ENCODE results near the gene MCRIP2. TPM values are rescaled to one million over a fixed set of nuclear protein-coding genes. Genes with fewer than 3 reads are reported as not detected.

The MCRIP2 gene
- total and polyA plus RNA-seq, 12 donors = 7.1 to 253 (median 150) TPM

- no peak overlapping the region for H3K4me3 ChIP-seq
- H3K27ac ChIP-seq = no peak overlapping the region
- H3K27me3 ChIP-seq = no peaks in the 10 kb centered on the region
- H3K9me3 ChIP-seq (replicated peaks in 1 of 3) = no peaks in the 10 kb centered on the region
- no peaks in the 10 kb centered on the region for H3K4me1 ChIP-seq (replicated peaks in 1 of 2)
- DNase-seq = no peak
- 95 to 96% (median 96%) methylated on average over 24 to 39 of the region's 39 CpGs for WGBS, 4 donors
- intact Hi-C loops (cut with DNase I) = no loop called here
- no peaks in the 10 kb centered on the region for H3K36me3 ChIP-seq (replicated peaks in 1 of 2)
- TF ChIP-seq POLR2A (IDR thresholded peaks at IDR 0.05) = no peak
- TF ChIP-seq, protein P1, sequence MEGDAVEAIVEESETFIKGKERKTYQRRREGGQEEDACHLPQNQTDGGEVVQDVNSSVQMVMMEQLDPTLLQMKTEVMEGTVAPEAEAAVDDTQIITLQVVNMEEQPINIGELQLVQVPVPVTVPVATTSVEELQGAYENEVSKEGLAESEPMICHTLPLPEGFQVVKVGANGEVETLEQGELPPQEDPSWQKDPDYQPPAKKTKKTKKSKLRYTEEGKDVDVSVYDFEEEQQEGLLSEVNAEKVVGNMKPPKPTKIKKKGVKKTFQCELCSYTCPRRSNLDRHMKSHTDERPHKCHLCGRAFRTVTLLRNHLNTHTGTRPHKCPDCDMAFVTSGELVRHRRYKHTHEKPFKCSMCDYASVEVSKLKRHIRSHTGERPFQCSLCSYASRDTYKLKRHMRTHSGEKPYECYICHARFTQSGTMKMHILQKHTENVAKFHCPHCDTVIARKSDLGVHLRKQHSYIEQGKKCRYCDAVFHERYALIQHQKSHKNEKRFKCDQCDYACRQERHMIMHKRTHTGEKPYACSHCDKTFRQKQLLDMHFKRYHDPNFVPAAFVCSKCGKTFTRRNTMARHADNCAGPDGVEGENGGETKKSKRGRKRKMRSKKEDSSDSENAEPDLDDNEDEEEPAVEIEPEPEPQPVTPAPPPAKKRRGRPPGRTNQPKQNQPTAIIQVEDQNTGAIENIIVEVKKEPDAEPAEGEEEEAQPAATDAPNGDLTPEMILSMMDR (IDR thresholded peaks at IDR 0.05) = no peak
Observed at GRCh38 chr16:616733-617586, 24.7 kb upstream of the MCRIP2 start.

DNA sequence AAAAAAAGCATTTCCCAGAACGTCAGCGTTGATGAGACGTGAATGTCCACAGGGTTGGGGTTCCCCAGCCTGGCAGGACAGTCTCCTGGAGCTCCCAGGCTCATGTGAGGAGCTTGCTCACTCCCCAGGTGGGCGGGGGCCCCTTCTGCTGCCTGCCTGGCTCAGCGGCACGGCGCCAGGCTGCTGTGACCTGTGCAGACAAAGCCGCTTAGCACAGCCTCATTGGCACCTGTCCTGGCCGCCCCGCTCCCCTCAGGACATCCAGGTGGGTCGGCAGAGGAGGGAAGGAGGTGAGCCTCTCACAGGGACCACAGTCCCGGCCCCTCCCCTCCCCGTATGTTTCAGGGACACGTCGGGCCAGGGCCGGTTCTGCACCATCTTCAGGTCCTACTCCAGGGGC, 23.8 kb upstream of the MCRIP2 start:
- H3K27ac ChIP-seq = no peak overlapping the region
- no peaks in the 10 kb centered on the region for H3K4me1 ChIP-seq (replicated peaks in 1 of 2)
- WGBS, 4 donors = 79 to 84% (median 82%) methylated on average over 16 of the region's 16 CpGs
- intact Hi-C loops (cut with DNase I) = no loop called here
- H3K9me3 ChIP-seq (replicated peaks in 1 of 3) = no peaks in the 10 kb centered on the region
- no peaks in the 10 kb centered on the region for H3K27me3 ChIP-seq
- no peak for DNase-seq
- H3K36me3 ChIP-seq (replicated peaks in 1 of 2) = no peaks in the 10 kb centered on the region
- TF ChIP-seq, protein P1 (IDR thresholded peaks at IDR 0.05) = no peak
- no peak for TF ChIP-seq POLR2A (IDR thresholded peaks at IDR 0.05)
- no peak overlapping the region for H3K4me3 ChIP-seq

DNA sequence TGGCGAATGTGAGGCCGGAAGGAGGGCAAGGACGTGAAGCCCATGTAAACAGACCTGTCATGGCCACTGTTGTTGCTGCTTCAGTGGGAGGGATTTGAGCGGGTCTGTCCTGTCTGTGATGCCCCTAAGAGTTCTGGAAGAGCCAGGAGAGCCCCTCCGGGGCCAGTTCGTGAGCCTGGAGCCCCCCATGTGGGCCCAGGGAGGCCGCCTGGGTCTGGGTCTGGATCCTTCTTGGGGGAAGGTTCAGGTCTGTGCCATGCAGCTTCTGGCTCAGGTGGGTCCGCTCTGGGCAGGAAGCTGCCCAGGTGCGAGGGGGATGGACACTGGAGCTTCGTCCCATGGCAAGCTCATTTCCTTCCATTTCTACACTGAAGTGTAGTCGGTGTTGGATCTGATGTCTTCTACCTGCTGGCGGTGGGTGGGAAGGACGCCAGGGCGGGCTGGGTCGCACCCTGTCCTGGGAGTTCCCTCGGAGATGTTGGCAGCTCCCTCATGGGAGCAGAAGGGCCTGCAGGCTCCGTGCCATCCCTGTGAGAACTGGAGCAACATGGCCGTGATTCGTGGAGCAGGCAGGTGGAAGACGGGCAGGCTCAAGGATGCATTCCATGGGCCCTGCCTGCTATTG, 22.0 kb upstream of the MCRIP2 start:
- WGBS, 4 donors = 74 to 94% (median 80%) methylated on average over 3 to 20 of the region's 20 CpGs
- Histone ChIP-seq H3K4me1 (replicated peaks in 1 of 2) (no peaks in the 10 kb centered on the region), H3K4me3 (no peak overlapping the region), H3K36me3 (replicated peaks in 1 of 2) (no peaks in the 10 kb centered on the region), H3K27me3 (no peaks in the 10 kb centered on the region), H3K27ac (no peak overlapping the region), H3K9me3 (replicated peaks in 1 of 3) (no peaks in the 10 kb centered on the region)
- intact Hi-C loops (cut with DNase I) = no loop called here
- DNase-seq = no peak
- TF ChIP-seq, protein P1 (IDR thresholded peaks at IDR 0.05) = no peak
- TF ChIP-seq POLR2A (IDR thresholded peaks at IDR 0.05) = no peak

- no peak overlapping the region for H3K27ac ChIP-seq
- peaks cover 0 to 2% of the 10 kb centered on the region in 2 donors for H3K36me3 ChIP-seq (replicated peaks in 1 of 2)
- intact Hi-C loops (cut with DNase I) = no loop called here
Observed at GRCh38 chr16:620700-621525, 20.7 kb upstream of the MCRIP2 start.

More at GRCh38 chr16:620700-621525, 20.7 kb upstream of the MCRIP2 start:
- WGBS, 4 donors = 79 to 87% (median 87%) methylated on average over 12 to 41 of the region's 41 CpGs
- DNase-seq = no peak
- TF ChIP-seq POLR2A (IDR thresholded peaks at IDR 0.05) = no peak
- TF ChIP-seq, protein P1 (IDR thresholded peaks at IDR 0.05) = no peak
- no peaks in the 10 kb centered on the region for H3K4me1 ChIP-seq (replicated peaks in 1 of 2)
- H3K4me3 ChIP-seq = no peak overlapping the region
- H3K9me3 ChIP-seq (replicated peaks in 1 of 3) = no peaks in the 10 kb centered on the region
- H3K27me3 ChIP-seq = no peaks in the 10 kb centered on the region

Data from adrenal gland (tissue), 12 donors.